ENCODE data around the gene TWF1. TPM values are rescaled to one million over a fixed set of nuclear protein-coding genes. Genes with fewer than 3 reads are reported as not detected.

TWF1 gene
- total RNA-seq, 1 experiment from 2014 or later, result 140 TPM

DNA sequence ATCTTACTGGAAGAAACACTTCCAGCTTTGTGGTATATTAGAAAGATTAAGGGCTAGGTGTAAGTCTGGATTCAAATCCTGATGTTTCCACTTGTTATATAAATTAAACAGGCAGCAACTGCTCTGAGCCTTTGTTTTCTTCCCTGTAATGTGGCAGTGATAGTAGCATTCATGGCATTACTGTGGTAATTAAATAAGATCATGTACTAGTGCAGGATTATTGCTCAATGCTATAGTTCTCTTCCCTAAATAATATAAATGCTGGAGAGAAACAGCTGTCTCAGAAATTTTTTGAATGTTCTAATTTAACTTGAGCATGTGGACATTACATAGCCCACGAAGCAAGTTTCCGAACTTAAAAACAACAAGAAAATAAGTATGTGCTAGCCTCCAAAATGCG, 35.1 kb upstream of the TWF1 start:
- H3K36me3 ChIP-seq (ENCODE audit: control insufficient read depth, insufficient read depth, low read length), result no peaks in the 10 kb centered on the region; the same call in 1 of the 2 replicates
- peaks cover 3% of the 10 kb centered on the region for H3K9me3 Mint-ChIP-seq (ENCODE audit: unreplicated experiment)
- H3K4me3 ChIP-seq (ENCODE audit: low read depth, low read length), result no peak overlapping the region
- H3K36me3 Mint-ChIP-seq (ENCODE audit: insufficient read depth, unreplicated experiment), result peaks cover 26% of the 10 kb centered on the region
- ChIA-PET POLR2A (no interaction called here), CTCF (no interaction called here)
- H3K4me1 Mint-ChIP-seq (ENCODE audit: low read depth, unreplicated experiment), result peaks cover 49% of the 10 kb centered on the region
- intact Hi-C loops (cut with micrococcal nuclease; ENCODE audit: unreplicated experiment), result no loop called here
- H3K27ac Mint-ChIP-seq (ENCODE audit: unreplicated experiment), result no peak overlapping the region
- no TSS peak for BruUV-seq (replicated peaks)
- H3K9me3 ChIP-seq, result no peaks in the 10 kb centered on the region
- no peaks in the 10 kb centered on the region for H3K27me3 ChIP-seq (replicated peaks; ENCODE audit: control insufficient read depth, insufficient read depth, low read length)
- TF ChIP-seq CTCF (IDR thresholded peaks at IDR 0.05; ENCODE audit: insufficient read depth in 1 of 2, low read depth in 1 of 2, low read length in 1 of 2, severe bottlenecking in 1 of 2, unreplicated experiment in 1 of 2), result no peak
- H3K27me3 Mint-ChIP-seq (ENCODE audit: insufficient read depth, unreplicated experiment), result no peaks in the 10 kb centered on the region
- peaks cover 37% of the 10 kb centered on the region for H3K4me1 ChIP-seq
- DNase-seq, result no peak
- H3K4me3 Mint-ChIP-seq (ENCODE audit: unreplicated experiment), result no peak overlapping the region

DNA sequence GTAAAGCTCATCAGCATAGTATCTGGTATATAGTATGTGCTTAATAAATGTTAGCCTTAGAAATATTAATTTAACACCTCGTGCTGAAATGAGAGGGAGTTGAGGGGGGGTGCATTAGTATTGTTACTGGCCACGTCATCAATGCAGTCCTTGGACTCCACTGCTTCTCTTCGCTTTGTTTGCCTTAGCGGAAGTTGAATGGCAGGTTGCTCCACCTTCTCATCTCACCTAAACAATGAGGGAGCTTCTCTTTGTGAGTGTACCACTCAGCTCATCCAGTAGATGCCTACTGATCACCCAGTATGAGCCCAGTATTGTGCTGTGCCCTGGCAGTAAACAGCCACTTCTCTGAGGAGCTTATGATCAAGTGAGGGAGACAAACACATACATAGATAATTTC, 34.2 kb upstream of the TWF1 start:
- peaks cover 44% of the 10 kb centered on the region for H3K4me1 Mint-ChIP-seq (ENCODE audit: low read depth, unreplicated experiment)
- no peaks in the 10 kb centered on the region for H3K9me3 Mint-ChIP-seq (ENCODE audit: unreplicated experiment)
- no peak for TF ChIP-seq CTCF (IDR thresholded peaks at IDR 0.05; ENCODE audit: insufficient read depth in 1 of 2, low read depth in 1 of 2, low read length in 1 of 2, severe bottlenecking in 1 of 2, unreplicated experiment in 1 of 2)
- DNase-seq, result peak in 1 of 2 experiments; percentile 24
- H3K27me3 Mint-ChIP-seq (ENCODE audit: insufficient read depth, unreplicated experiment), result no peaks in the 10 kb centered on the region
- H3K4me3 Mint-ChIP-seq (ENCODE audit: unreplicated experiment), result no peak overlapping the region
- intact Hi-C loops (cut with micrococcal nuclease; ENCODE audit: unreplicated experiment), result no loop called here
- H3K4me1 ChIP-seq, result peaks cover 30% of the 10 kb centered on the region
- CTCF ChIA-PET, result no interaction called here
- H3K27ac Mint-ChIP-seq (ENCODE audit: unreplicated experiment), result peak overlapping the region; percentile 49
- no peaks in the 10 kb centered on the region for H3K9me3 ChIP-seq
- H3K36me3 Mint-ChIP-seq (ENCODE audit: insufficient read depth, unreplicated experiment), result peaks cover 18% of the 10 kb centered on the region
- POLR2A ChIA-PET, result interaction anchor here (0.9 kb wide), 1 partner anchor 35 kb away, joined by 3 read pairs; the partner anchor contains the start of gene TWF1
- no peaks in the 10 kb centered on the region; the same call in 1 of the 2 replicates for H3K36me3 ChIP-seq (ENCODE audit: control insufficient read depth, insufficient read depth, low read length)
- H3K27me3 ChIP-seq (replicated peaks; ENCODE audit: control insufficient read depth, insufficient read depth, low read length), result no peaks in the 10 kb centered on the region
- no TSS peak for BruUV-seq (replicated peaks)
- no peak overlapping the region for H3K4me3 ChIP-seq (ENCODE audit: low read depth, low read length)

DNA sequence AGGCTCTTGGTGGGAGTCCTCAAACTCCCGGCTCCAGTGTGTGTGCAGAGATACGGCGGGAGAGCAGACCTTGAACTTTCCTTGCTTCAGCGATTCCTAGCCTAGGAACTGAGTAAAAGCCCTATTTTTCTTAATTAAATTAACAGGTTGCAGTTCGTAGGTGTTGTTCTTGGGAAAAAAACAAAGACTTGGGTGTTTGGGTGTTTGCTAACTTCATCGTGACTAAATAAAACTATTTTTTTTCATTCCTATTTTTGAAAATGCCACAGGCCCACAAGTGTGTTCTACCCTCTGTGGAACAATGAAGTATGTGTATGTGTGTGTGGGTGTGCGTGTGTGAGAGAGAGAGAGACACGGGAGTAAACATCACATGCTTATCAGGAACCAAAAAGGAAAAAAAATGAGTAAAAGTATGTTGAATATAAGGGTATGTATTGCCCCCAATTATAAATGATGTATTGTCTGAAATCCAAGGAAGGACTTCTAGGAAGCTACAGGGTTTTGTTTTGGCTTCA, 30.4 kb upstream of the TWF1 start:
- Histone ChIP-seq H3K36me3 (ENCODE audit: control insufficient read depth, insufficient read depth, low read length) (no peaks in the 10 kb centered on the region), H3K27me3 (replicated peaks; ENCODE audit: control insufficient read depth, insufficient read depth, low read length) (no peaks in the 10 kb centered on the region), H3K9me3 (no peaks in the 10 kb centered on the region), H3K4me3 (ENCODE audit: low read depth, low read length) (peak overlapping the region; percentile 59), H3K4me1 (peaks cover 30% of the 10 kb centered on the region)
- Mint-ChIP-seq H3K27ac (ENCODE audit: unreplicated experiment) (peak overlapping the region; percentile 87), H3K4me3 (ENCODE audit: unreplicated experiment) (peak overlapping the region; percentile 81), H3K9me3 (ENCODE audit: unreplicated experiment) (no peaks in the 10 kb centered on the region), H3K27me3 (ENCODE audit: insufficient read depth, unreplicated experiment) (no peaks in the 10 kb centered on the region), H3K4me1 (ENCODE audit: low read depth, unreplicated experiment) (peaks cover 38% of the 10 kb centered on the region), H3K36me3 (ENCODE audit: insufficient read depth, unreplicated experiment) (no peaks in the 10 kb centered on the region)
- CTCF ChIA-PET, result interaction anchor here (1.0 kb wide), 1 partner anchor 46 kb away, joined by 4 read pairs; no protein-coding TSS in a partner anchor
- POLR2A ChIA-PET, result interaction anchor here (0.7 to 3.7 kb wide), 5 partner anchors 11 to 78 kb away, joined by 3 to 18 read pairs (median 4); partner anchors contain the start of gene TWF1
- TF ChIP-seq CTCF (IDR thresholded peaks at IDR 0.05; ENCODE audit: insufficient read depth in 1 of 2, low read depth in 1 of 2, low read length in 1 of 2, severe bottlenecking in 1 of 2, unreplicated experiment in 1 of 2), result no peak
- intact Hi-C loops (cut with micrococcal nuclease; ENCODE audit: unreplicated experiment), result loop anchor here (1.0 kb wide), 4 partner anchors 12 to 46 kb away; partner anchors contain the start of gene TWF1
- peak in 1 of 2 experiments; percentile 29 for DNase-seq
- BruUV-seq (replicated peaks), result TSS peak; percentile 40

All from Caco-2 (cell line).